Measurements from ENCODE around the gene GAGE10.

GAGE10 gene

GRCh38 chrX:49303346-49303745 is at the start of gene GAGE10:
Gene GAGE10 (plus strand): TSS chrX:49303646. CDS start chrX:49304860, 1,214 bp downstream.
- no peak for DNase-seq (ENCODE audit: low spot score)

- no peak for DNase-seq (ENCODE audit: low spot score)
These were observed 48.8 kb upstream of the GAGE10 start for GRCh38 chrX:49254639-49255038.

- no peak for DNase-seq (ENCODE audit: low spot score)
These were observed 47.0 kb upstream of the GAGE10 start for GRCh38 chrX:49256268-49256995.

GRCh38 chrX:49257074-49257790 is 46.2 kb upstream of the GAGE10 start:
- no peak for DNase-seq (ENCODE audit: low spot score)

- no peak for DNase-seq (ENCODE audit: low spot score)
These were observed 45.3 kb upstream of the GAGE10 start for GRCh38 chrX:49257846-49258748.

- no peak for DNase-seq (ENCODE audit: low spot score)
These were observed 44.7 kb upstream of the GAGE10 start for GRCh38 chrX:49258749-49259124.

- DNase-seq (ENCODE audit: low spot score): no peak
These were observed 43.0 kb upstream of the GAGE10 start for GRCh38 chrX:49260221-49260985.

- no peak for DNase-seq (ENCODE audit: low spot score)
These were observed 40.8 kb upstream of the GAGE10 start for GRCh38 chrX:49262603-49263002.

- DNase-seq (ENCODE audit: low spot score): no peak
These were observed 39.8 kb upstream of the GAGE10 start for GRCh38 chrX:49263631-49264030.

GRCh38 chrX:49264460-49264859 is 39.0 kb upstream of the GAGE10 start, which contains the start of gene FOXP3:
Gene FOXP3 (minus strand): TSS chrX:49264710. CDS start chrX:49258505, 6,205 bp downstream.
- DNase-seq (ENCODE audit: low spot score): no peak

- no peak for DNase-seq (ENCODE audit: low spot score)
These were observed 36.7 kb upstream of the GAGE10 start for GRCh38 chrX:49266523-49267445.

- no peak for DNase-seq (ENCODE audit: low spot score)
These were observed 34.8 kb upstream of the GAGE10 start for GRCh38 chrX:49268702-49269009.

- DNase-seq (ENCODE audit: low spot score): peak; percentile 96
These were observed 34.3 kb upstream of the GAGE10 start for GRCh38 chrX:49269010-49269766.

- no peak for DNase-seq (ENCODE audit: low spot score)
These were observed 33.6 kb upstream of the GAGE10 start, which contains the start of gene PPP1R3F for GRCh38 chrX:49269767-49270248. Gene PPP1R3F (plus strand): TSS chrX:49269793. CDS start chrX:49269870, 77 bp downstream.

- DNase-seq (ENCODE audit: low spot score): no peak
These were observed 33.1 kb upstream of the GAGE10 start for GRCh38 chrX:49270249-49270921.

GRCh38 chrX:49271341-49271740 is 32.1 kb upstream of the GAGE10 start:
- DNase-seq (ENCODE audit: low spot score): no peak

GRCh38 chrX:49272421-49272820 is 31.0 kb upstream of the GAGE10 start:
- DNase-seq (ENCODE audit: low spot score): no peak

- DNase-seq (ENCODE audit: low spot score): no peak
These were observed 30.2 kb upstream of the GAGE10 start for GRCh38 chrX:49273181-49273727.

GRCh38 chrX:49276207-49276606 is 27.2 kb upstream of the GAGE10 start:
- no peak for DNase-seq (ENCODE audit: low spot score)
